Neural progenitor cell (in vitro differentiated cells): ENCODE data around the gene ZIM2.

Experiments used
- CTCF ChIP-seq: fragments of 200-600 bp; sonication (generic); IDR thresholded peaks from 2 replicates; pipeline ENCODE4 v1.5.1; 2017; ENCODE audit warnings: antibody characterized with exemption, mild to moderate bottlenecking
- EZH2 ChIP-seq: fragments of 200-600 bp; sonication (generic); IDR thresholded peaks from 2 replicates; pipeline ENCODE4 v1.6.1; 2017; ENCODE audit warnings: antibody characterized with exemption, mild to moderate bottlenecking, moderate library complexity
- EZH2phosphoT487 ChIP-seq: fragments of 200-600 bp; sonication (generic); IDR thresholded peaks from 2 replicates; pipeline ENCODE4 v1.6.1; 2017; ENCODE audit warnings: antibody characterized with exemption

- TF ChIP-seq CTCF (no peak), EZH2phosphoT487 (no peak), EZH2 (no peak)
These were observed 17.8 kb downstream of the ZIM2 start for GRCh38 chr19:56822755-56823154.
